ENCODE results near the gene CTDP1. TPM values are rescaled to one million over a fixed set of nuclear protein-coding genes. Genes with fewer than 3 reads are reported as not detected.

CTDP1 gene
- total RNA-seq, 4 donors from 2014 or later, result 12.3 to 21.8 (median 16.5) TPM

GRCh38 chr18:79635427-79635726, 44.2 kb upstream of the CTDP1 start:
- H3K4me3 ChIP-seq, result no peak overlapping the region
- intact Hi-C loops (cut with DNase I; ENCODE audit: low total_unique reads) (no loop called here), in situ Hi-C loops (cut with MboI; ENCODE audit: low sequenced_read_pairs in 4 of 4) (loop anchor here in 1 of 4 donors (25.0 kb wide), 1 partner anchor 98 kb away; no protein-coding TSS in a partner anchor)
- no peaks in the 10 kb centered on the region for H3K4me1 ChIP-seq
- no peaks in the 10 kb centered on the region for H3K36me3 ChIP-seq
- ATAC-seq (no peak), DNase-seq (no peak)
- no peak for TF ChIP-seq CTCF (IDR thresholded peaks at IDR 0.05 in 4 of 5, conservative IDR thresholded peaks at IDR 0.05 in 1 of 5)
- no peak for TF ChIP-seq POLR2A (IDR thresholded peaks at IDR 0.05)
- H3K27ac ChIP-seq, result no peak overlapping the region
- no peaks in the 10 kb centered on the region for H3K9me3 ChIP-seq
- peaks cover 0 to 18% (median 9%) of the 10 kb centered on the region in 3 donors for H3K27me3 ChIP-seq

DNA sequence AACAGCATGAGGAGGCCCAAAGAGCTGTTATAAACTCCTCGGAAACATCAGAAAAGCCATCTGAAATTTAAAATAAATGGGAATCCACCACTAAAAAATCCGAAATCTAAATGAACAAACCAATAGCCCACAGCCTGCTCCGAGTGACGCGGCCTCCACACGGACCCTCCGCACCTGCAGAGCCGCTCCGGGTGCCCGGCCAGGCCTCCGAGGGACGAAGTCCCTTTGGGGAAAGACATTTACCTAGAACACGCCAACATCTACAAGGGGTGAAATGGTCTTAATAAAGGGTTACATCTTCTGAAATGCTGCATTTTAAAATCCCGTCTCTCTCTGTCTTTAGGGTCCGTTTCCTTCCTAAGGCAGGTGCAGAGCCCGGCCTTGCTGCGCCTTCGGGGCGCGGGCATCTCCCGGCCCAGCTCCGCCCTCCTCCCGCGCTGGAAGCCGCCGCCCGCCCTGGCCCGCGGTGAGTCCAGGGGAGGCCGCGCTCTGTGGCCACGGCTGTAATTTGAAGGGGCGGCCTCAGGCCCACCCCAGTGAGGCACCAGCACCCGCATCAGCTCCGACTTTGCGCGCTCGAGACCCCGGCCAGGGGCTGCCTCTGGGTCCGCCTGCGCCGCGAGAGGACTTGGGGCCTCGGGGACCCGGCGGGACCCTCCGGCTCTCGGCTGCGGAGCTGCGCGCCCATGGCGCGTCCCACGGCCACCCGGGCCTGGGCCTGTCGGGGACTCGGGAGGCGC, 42.3 kb upstream of the CTDP1 start:
- peaks cover 0 to 18% (median 9%) of the 10 kb centered on the region in 3 donors for H3K27me3 ChIP-seq
- no peak for ATAC-seq
- in situ Hi-C loops (cut with MboI; ENCODE audit: low sequenced_read_pairs in 4 of 4), result loop anchor here in 1 of 4 donors (25.0 kb wide), 1 partner anchor 100 kb away; no protein-coding TSS in a partner anchor

GRCh38 chr18:79637921-79638909, 41.4 kb upstream of the CTDP1 start:
- Histone ChIP-seq H3K36me3 (no peaks in the 10 kb centered on the region), H3K27me3 (peaks cover 0 to 18% (median 9%) of the 10 kb centered on the region in 3 donors), H3K4me3 (no peak overlapping the region), H3K27ac (no peak overlapping the region), H3K4me1 (no peaks in the 10 kb centered on the region), H3K9me3 (no peaks in the 10 kb centered on the region)
- no peak for ATAC-seq
- TF ChIP-seq CTCF (IDR thresholded peaks at IDR 0.05 in 4 of 5, conservative IDR thresholded peaks at IDR 0.05 in 1 of 5), result no peak
- no peak for TF ChIP-seq POLR2A (IDR thresholded peaks at IDR 0.05)
- intact Hi-C loops (cut with DNase I; ENCODE audit: low total_unique reads), result no loop called here
- no peak for DNase-seq
- in situ Hi-C loops (cut with MboI; ENCODE audit: low sequenced_read_pairs in 4 of 4), result loop anchor here in 1 of 4 donors (25.0 kb wide), 1 partner anchor 101 kb away; no protein-coding TSS in a partner anchor

More for the DNA sequence above, 42.3 kb upstream of the CTDP1 start:
- DNase-seq, result no peak
- H3K9me3 ChIP-seq, result no peaks in the 10 kb centered on the region
- H3K27ac ChIP-seq, result no peak overlapping the region
- H3K4me1 ChIP-seq, result no peaks in the 10 kb centered on the region
- no peak overlapping the region for H3K4me3 ChIP-seq
- TF ChIP-seq CTCF (IDR thresholded peaks at IDR 0.05 in 4 of 5, conservative IDR thresholded peaks at IDR 0.05 in 1 of 5), result no peak
- no peak for TF ChIP-seq POLR2A (IDR thresholded peaks at IDR 0.05)
- no peaks in the 10 kb centered on the region for H3K36me3 ChIP-seq
- intact Hi-C loops (cut with DNase I; ENCODE audit: low total_unique reads), result no loop called here

GRCh38 chr18:79639072-79639829, 40.4 kb upstream of the CTDP1 start:
- H3K27me3 ChIP-seq, result peaks cover 0 to 18% (median 9%) of the 10 kb centered on the region in 3 donors
- in situ Hi-C loops (cut with MboI; ENCODE audit: low sequenced_read_pairs in 4 of 4), result loop anchor here in 1 of 4 donors (25.0 kb wide), 1 partner anchor 102 kb away; no protein-coding TSS in a partner anchor
- no peak overlapping the region for H3K27ac ChIP-seq

More at GRCh38 chr18:79639072-79639829, 40.4 kb upstream of the CTDP1 start:
- intact Hi-C loops (cut with DNase I; ENCODE audit: low total_unique reads), result no loop called here
- H3K9me3 ChIP-seq, result no peaks in the 10 kb centered on the region
- H3K36me3 ChIP-seq, result no peaks in the 10 kb centered on the region
- TF ChIP-seq CTCF (IDR thresholded peaks at IDR 0.05 in 4 of 5, conservative IDR thresholded peaks at IDR 0.05 in 1 of 5), result no peak
- no peak for TF ChIP-seq POLR2A (IDR thresholded peaks at IDR 0.05)
- ATAC-seq, result no peak
- H3K4me1 ChIP-seq, result peaks cover 0 to 4% of the 10 kb centered on the region in 2 donors
- no peak for DNase-seq
- H3K4me3 ChIP-seq, result no peak overlapping the region

Data from gastrocnemius medialis (tissue), 4 donors.